ENCODE results near the gene AKR1B1. TPM values are rescaled to one million over a fixed set of nuclear protein-coding genes. Genes with fewer than 3 reads are reported as not detected.

The AKR1B1 gene
- total RNA-seq, result 46.8 and 65.6 TPM in 2 replicates

GRCh38 chr7:134458806-134459698, at the start of gene AKR1B1:
AKR1B1 (minus strand) TSS chr7:134459100; CDS start chr7:134459062, 38 bp downstream.

Other genes starting within 250 kb of the AKR1B1 start
- 4.1 and 15.7 TPM in 2 replicates for gene SLC35B4, start 142.2 kb downstream of the AKR1B1 start, total RNA-seq
- 2.4 and 61.8 TPM in 2 replicates for gene AKR1B10, start 68.5 kb upstream of the AKR1B1 start, total RNA-seq
- 0.34 and 0.50 TPM in 2 replicates for gene AKR1B15, start 90.0 kb upstream of the AKR1B1 start, total RNA-seq
- gene BPGM, start 187.8 kb upstream of the AKR1B1 start, total RNA-seq, result 17.1 and 20.1 TPM in 2 replicates

Data from nasal cavity respiratory epithelium epithelial cell of viscerocranial mucosa (primary cell).